ENCODE data around the gene SENP7.
"Not testable (repeated sequence)": the region's sequence is repeated elsewhere in the genome, so short reads cannot be mapped to it uniquely, and the experiment has no call there.

The SENP7 gene

GRCh38 chr3:101512646-101513418 is at the start of gene SENP7:
Gene SENP7, minus strand, starts transcription at chr3:101513212. Its CDS starts 82 bp downstream, at chr3:101513130.
- peak; percentile 73 for DNase-seq

GRCh38 chr3:101561630-101562328 is 48.8 kb upstream of the SENP7 start, which contains the start of gene TRMT10C:
Gene TRMT10C, plus strand, starts transcription at chr3:101561868. Its CDS starts 2,914 bp downstream, at chr3:101564782.
- peak; percentile 79 for DNase-seq

GRCh38 chr3:101556064-101556463 is 43.1 kb upstream of the SENP7 start:
- DNase-seq = no peak

GRCh38 chr3:101553381-101553780 is 40.4 kb upstream of the SENP7 start:
- not testable (repeated sequence) for DNase-seq

GRCh38 chr3:101551359-101552081 is 38.5 kb upstream of the SENP7 start:
- not testable (repeated sequence) for DNase-seq

GRCh38 chr3:101549473-101549872 is 36.5 kb upstream of the SENP7 start:
- no peak for DNase-seq

GRCh38 chr3:101548527-101549105 is 35.6 kb upstream of the SENP7 start:
- no peak for DNase-seq

- no peak for DNase-seq
Observed at GRCh38 chr3:101544161-101544850, 31.3 kb upstream of the SENP7 start.

- no peak for DNase-seq
Observed at GRCh38 chr3:101542957-101543356, 29.9 kb upstream of the SENP7 start.

GRCh38 chr3:101536955-101537354 is 23.9 kb upstream of the SENP7 start:
- not testable (repeated sequence) for DNase-seq

GRCh38 chr3:101536266-101536665 is 23.3 kb upstream of the SENP7 start:
- no peak for DNase-seq

- DNase-seq = no peak
Observed at GRCh38 chr3:101535221-101535620, 22.2 kb upstream of the SENP7 start.

- DNase-seq = no peak
Observed at GRCh38 chr3:101533603-101533968, 20.6 kb upstream of the SENP7 start.

GRCh38 chr3:101532783-101533602 is 20.0 kb upstream of the SENP7 start:
- no peak for DNase-seq

GRCh38 chr3:101531473-101532086 is 18.6 kb upstream of the SENP7 start:
- no peak for DNase-seq

- DNase-seq = no peak
Observed at GRCh38 chr3:101530686-101531047, 17.7 kb upstream of the SENP7 start.

- DNase-seq = no peak
Observed at GRCh38 chr3:101529816-101530685, 17.0 kb upstream of the SENP7 start.

- DNase-seq = no peak
Observed at GRCh38 chr3:101527906-101528305, 14.9 kb upstream of the SENP7 start.

- DNase-seq = no peak
Observed at GRCh38 chr3:101527441-101527840, 14.4 kb upstream of the SENP7 start.

- no peak for DNase-seq
Observed at GRCh38 chr3:101521211-101521701, 8.2 kb upstream of the SENP7 start.

Data from NK-92 treated with Interleukin-12 subunit alpha and Interleukin-12 subunit beta, amount 100 ng/mL, for 24 hours (cell line).